IMR-90 (cell line): ENCODE results near the gene HNRNPC.

ENCODE experiments used
- CEBPB ChIP-seq: IDR thresholded peaks from 2 replicates; pipeline ENCODE4 v1.6.1; 2012; ENCODE audit warnings: low read depth, low read length, improper control_type of control experiment
- CHD1 ChIP-seq: IDR thresholded peaks from 2 replicates; pipeline ENCODE4 v1.6.1; 2012; ENCODE audit warnings: low read depth, low read length, improper control_type of control experiment
- CTCF ChIP-seq: conservative IDR thresholded peaks from 2 replicates; pipeline ENCODE4 v1.5.1; 2012; ENCODE audit warnings: mild to moderate bottlenecking, low read depth, low read length, improper control_type of control experiment
- ELK1 ChIP-seq: fragments of 150-350 bp; IDR thresholded peaks from 2 replicates; pipeline ENCODE4 v1.6.1; 2016; ENCODE audit warnings: low read depth, mild to moderate bottlenecking, low read length, moderate library complexity, borderline replicate concordance
- MAFK ChIP-seq: IDR thresholded peaks from 2 replicates; pipeline ENCODE4 v1.6.1; 2012; ENCODE audit warnings: low read depth, low read length, improper control_type of control experiment
- MXI1 ChIP-seq: IDR thresholded peaks from 2 replicates; pipeline ENCODE4 v1.6.1; 2012; ENCODE audit warnings: low read depth, mild to moderate bottlenecking, low read length, moderate library complexity, borderline replicate concordance
- POLR2A ChIP-seq: IDR thresholded peaks from 2 replicates; pipeline ENCODE4 v1.6.1; 2012; ENCODE audit warnings: mild to moderate bottlenecking, low read depth, low read length
- RFX5 ChIP-seq: IDR thresholded peaks from 2 replicates; pipeline ENCODE4 v1.8.0; 2012; ENCODE audit warnings: low read depth, mild to moderate bottlenecking, low read length, moderate library complexity
- SMC3 ChIP-seq: fragments of 150-350 bp; IDR thresholded peaks from 2 replicates; pipeline ENCODE4 v1.6.1; 2016; ENCODE audit warnings: low read depth, mild to moderate bottlenecking, antibody characterized with exemption, low read length, moderate library complexity
- USF2 ChIP-seq: fragments of 150-350 bp; IDR thresholded peaks from 2 replicates; pipeline ENCODE4 v1.6.1; 2017; ENCODE audit warnings: mild to moderate bottlenecking, antibody characterized with exemption, low read length, low read depth

- TF ChIP-seq CTCF (no peak), SMC3 (no peak), CHD1 (no peak), RFX5 (no peak), POLR2A (no peak), MXI1 (no peak), ELK1 (no peak), MAFK (no peak), USF2 (no peak), CEBPB (peak; percentile 87)
Observed at GRCh38 chr14:21197418-21198205, 71.6 kb downstream of the HNRNPC start.
